ENCODE measurements around the gene KCNK7.
A peak's percentile ranks its signal among the peaks of the same experiment; 100 is the strongest.

DNA sequence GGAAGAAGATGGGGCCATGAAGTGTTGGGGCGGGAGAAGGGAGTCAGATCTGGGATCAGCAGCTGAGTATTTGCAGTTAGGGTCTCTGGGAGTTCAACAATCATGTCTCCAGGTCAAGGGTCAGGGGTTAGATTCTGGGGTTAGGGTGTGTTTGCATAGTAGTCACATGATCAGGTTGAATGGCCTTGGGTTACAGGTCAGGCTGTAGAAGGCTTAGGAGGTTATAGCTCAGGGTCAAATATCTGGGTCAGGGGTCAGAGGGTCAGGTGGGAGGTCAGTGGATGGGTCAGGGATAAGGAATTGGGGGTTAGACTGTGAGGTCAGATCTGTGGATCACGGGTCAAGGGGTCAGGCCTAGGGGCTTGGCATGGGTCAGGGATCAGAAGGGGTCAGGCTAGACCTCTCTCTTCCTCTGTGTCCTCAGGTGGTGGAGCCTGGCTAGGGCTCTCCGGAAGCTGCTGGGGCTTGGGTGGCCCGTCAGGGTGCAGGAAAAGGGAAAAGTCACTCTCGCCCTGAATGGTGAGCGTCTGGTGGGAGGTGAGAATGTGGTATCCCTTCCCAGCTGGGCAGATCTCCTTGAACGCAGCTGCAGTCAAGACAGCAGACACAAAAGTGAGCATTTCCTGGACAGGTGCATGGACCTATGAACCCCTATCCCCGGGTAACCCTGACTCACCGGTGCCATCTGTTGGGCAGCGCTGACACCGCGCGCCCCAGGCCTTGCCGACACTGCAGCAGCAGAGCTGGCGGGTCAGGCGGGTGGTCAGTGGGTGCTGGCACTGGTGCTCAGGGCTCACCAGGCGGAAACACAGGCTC, 43.8 kb downstream of the KCNK7 start:
- TF ChIP-seq CTCF (IDR thresholded peaks at IDR 0.05) = peak; percentile 25 to 78 (median 56)
- TF ChIP-seq POLR2A (IDR thresholded peaks at IDR 0.05) = peak in 2 of 3 donors; percentile 29 to 38

All from body of pancreas (tissue), 4 donors.